ENCODE measurements around the gene DPP9. TPM values are rescaled to one million over a fixed set of nuclear protein-coding genes. Genes with fewer than 3 reads are reported as not detected.

Gene DPP9
- total RNA-seq: 10 to 100 TPM; 36.8 to 48.8 TPM
- polyA plus RNA-seq (2013, experiment 1 of 2): 21.0 TPM
- polyA plus RNA-seq (2013, experiment 2 of 2): 17.8 TPM
- long read RNA-seq, experiment 1, partial matches to known transcripts: 6 of 12 reads
- long read RNA-seq, experiment 1, other reads (novel, unspliced or antisense): 5 of 12 reads
- long read RNA-seq, experiment 2, full-length matches to known transcripts: 26 of 44 reads
- long read RNA-seq, experiment 2, partial matches to known transcripts: 6 of 44 reads
- long read RNA-seq, experiment 2, other reads (novel, unspliced or antisense): 12 of 44 reads
- long read RNA-seq, experiment 3, full-length matches to known transcripts: 64 of 150 reads
- long read RNA-seq, experiment 3, partial matches to known transcripts: 51 of 150 reads
- long read RNA-seq, experiment 3, other reads (novel, unspliced or antisense): 35 of 150 reads
- long read RNA-seq, experiment 4, partial matches to known transcripts: 1 of 2 reads
- long read RNA-seq, experiment 4, other reads (novel, unspliced or antisense): 1 of 2 reads

DNA sequence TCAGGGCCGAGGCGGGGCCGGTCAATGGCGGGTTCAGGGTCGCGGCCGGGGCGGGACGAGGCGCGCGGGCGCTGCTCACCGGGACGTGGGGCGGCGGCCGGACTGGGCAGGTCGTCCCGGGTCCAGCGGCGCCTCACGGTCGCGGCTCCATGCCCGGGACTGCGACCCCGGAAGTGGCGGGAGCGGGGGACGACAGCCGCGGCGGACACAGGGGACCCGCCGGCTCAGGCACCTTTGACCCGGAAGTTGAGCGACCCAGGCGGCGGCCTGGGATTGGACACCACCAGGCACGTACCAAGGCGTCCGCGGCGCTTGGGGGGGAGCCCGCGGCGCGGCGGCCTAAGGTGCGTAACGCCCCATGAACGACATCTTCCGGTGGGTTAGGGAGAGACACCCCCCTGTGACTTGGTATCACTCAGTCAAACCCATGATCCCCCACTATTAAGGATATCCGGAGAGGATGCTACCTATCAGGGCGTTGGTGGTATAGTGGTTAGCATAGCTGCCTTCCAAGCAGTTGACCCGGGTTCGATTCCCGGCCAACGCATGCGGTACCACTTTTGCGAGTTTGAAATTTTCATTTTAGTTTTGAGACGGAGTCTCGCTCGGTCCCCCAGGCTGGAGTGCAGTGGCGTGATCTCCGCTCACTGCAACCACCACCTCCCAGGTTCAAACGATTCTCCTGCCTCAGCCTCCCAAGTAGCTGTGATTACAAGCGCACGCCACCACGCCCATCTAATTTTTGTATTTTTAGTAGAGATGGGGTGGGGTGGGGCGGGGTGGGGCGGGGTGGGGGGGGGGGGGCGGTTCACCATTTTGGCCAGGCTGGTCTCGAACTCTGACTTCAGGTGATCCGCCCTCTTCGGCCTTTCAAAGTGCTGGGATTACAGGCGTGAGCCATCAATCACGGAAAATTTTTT lies at the start of gene DPP9:
DPP9 (minus strand) TSS at position 248 of the 920 bp plus-strand sequence. CDS start 3,936 bp downstream, outside the sequence.
- Histone ChIP-seq H3K27me3 (ENCODE audit: control insufficient read depth, insufficient read depth, low read length, poor library complexity, severe bottlenecking) (no peaks in the 10 kb centered on the region), H3K4me1 (ENCODE audit: control insufficient read depth, insufficient read depth, low read length) (peaks cover 5% of the 10 kb centered on the region), H3K36me3 (ENCODE audit: control insufficient read depth, insufficient read depth, low read length) (peaks cover 24% of the 10 kb centered on the region), H3K4me3 (ENCODE audit: low read length) (peak within 1 kb of the TSS; percentile 98), H3K27ac (ENCODE audit: low read depth, low read length) (no peak within 1 kb of the TSS), H3K9me3 (ENCODE audit: control insufficient read depth, low read length) (no peaks in the 10 kb centered on the region), H3K9ac (ENCODE audit: extremely low read depth, low read length, poor library complexity, severe bottlenecking) (peak within 1 kb of the TSS; percentile 77)
- Mint-ChIP-seq H3K4me1 (peaks cover 6% of the 10 kb centered on the region), H3K36me3 (ENCODE audit: low read depth) (peaks cover 13% of the 10 kb centered on the region), H3K9me3 (no peaks in the 10 kb centered on the region), H3K27ac (peak within 1 kb of the TSS; percentile 93), H3K4me3 (peak within 1 kb of the TSS; percentile 98), H3K27me3 (ENCODE audit: insufficient read depth) (no peaks in the 10 kb centered on the region)
- no peak for TF ChIP-seq CTCF (conservative IDR thresholded peaks at IDR 0.05)
- DNase-seq: peak; percentile 99
- WGBS, 2 experiments (ENCODE audit: insufficient coverage in 1 of 2, insufficient read length in 1 of 2): 0 to 1% methylated on average over 51 to 73 of the region's 79 CpGs

DNA sequence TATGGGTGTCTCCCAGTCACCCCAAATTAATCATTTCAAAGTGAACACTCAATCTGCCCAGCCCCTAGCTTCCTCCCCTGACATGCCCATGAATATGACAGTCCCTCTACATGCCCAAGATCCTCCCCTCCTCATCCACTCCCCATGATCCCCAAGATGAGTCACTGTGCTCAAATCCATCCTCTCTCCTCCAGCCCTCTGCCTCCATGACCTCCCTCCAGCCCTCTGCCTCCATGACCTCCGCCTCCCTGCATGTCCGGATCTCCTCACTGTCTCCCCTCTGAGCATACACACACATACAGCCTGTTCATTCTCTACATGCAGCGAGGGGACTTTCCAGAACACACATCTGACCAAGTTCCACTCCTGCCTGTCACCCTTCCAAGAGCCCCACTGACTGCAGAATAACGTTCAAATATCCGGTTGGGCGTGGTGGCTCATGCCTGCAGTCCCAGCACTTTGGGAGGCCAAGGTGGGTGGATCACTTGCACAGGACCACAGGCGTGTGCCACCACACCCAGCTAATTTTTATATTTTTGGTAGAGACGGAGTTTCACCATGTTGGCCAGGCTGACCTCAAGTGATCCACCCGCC lies 49.5 kb upstream of the DPP9 start:
- no peaks in the 10 kb centered on the region for H3K4me1 Mint-ChIP-seq
- H3K4me3 ChIP-seq (ENCODE audit: low read length): no peak overlapping the region
- H3K36me3 Mint-ChIP-seq (ENCODE audit: low read depth): no peaks in the 10 kb centered on the region
- H3K27ac ChIP-seq (ENCODE audit: low read depth, low read length): no peak overlapping the region
- H3K9me3 Mint-ChIP-seq: no peaks in the 10 kb centered on the region
- peaks cover 34% of the 10 kb centered on the region for H3K27me3 Mint-ChIP-seq (ENCODE audit: insufficient read depth)
- no peaks in the 10 kb centered on the region for H3K36me3 ChIP-seq (ENCODE audit: control insufficient read depth, insufficient read depth, low read length)
- WGBS, 2 experiments (ENCODE audit: insufficient coverage in 1 of 2, insufficient read length in 1 of 2): 64 to 66% methylated on average over 4 to 9 of the region's 9 CpGs
- H3K4me1 ChIP-seq (ENCODE audit: control insufficient read depth, insufficient read depth, low read length): no peaks in the 10 kb centered on the region
- H3K9me3 ChIP-seq (ENCODE audit: control insufficient read depth, low read length): no peaks in the 10 kb centered on the region
- TF ChIP-seq CTCF (conservative IDR thresholded peaks at IDR 0.05): no peak
- no peak overlapping the region for H3K9ac ChIP-seq (ENCODE audit: extremely low read depth, low read length, poor library complexity, severe bottlenecking)
- H3K27me3 ChIP-seq (ENCODE audit: control insufficient read depth, insufficient read depth, low read length, poor library complexity, severe bottlenecking): peaks cover 28% of the 10 kb centered on the region
- H3K4me3 Mint-ChIP-seq: no peak overlapping the region
- H3K27ac Mint-ChIP-seq: no peak overlapping the region
- DNase-seq: no peak

DNA sequence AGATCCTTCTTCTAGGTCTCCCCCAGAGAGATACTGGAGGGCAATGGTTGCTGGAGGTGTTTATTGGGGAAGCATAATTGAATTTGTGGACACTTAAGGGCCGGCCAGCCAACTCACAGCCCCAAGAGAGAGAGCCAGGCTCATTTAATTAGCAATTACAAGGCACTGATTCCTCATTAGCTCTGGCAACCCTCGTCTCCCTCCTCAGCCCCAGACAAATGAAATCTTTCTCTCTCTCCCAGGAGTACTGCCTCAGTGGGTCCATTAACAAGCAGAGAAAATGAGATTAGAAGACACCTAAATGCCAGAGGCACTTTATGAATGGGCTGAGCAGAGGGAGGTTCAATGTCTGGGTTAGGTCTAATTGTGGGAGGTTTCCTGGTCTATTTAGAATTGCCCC lies 48.9 kb upstream of the DPP9 start:
- no peaks in the 10 kb centered on the region for H3K9me3 ChIP-seq (ENCODE audit: control insufficient read depth, low read length)
- no peaks in the 10 kb centered on the region for H3K4me1 ChIP-seq (ENCODE audit: control insufficient read depth, insufficient read depth, low read length)
- no peak for DNase-seq
- no peaks in the 10 kb centered on the region for H3K36me3 Mint-ChIP-seq (ENCODE audit: low read depth)
- H3K27me3 ChIP-seq (ENCODE audit: control insufficient read depth, insufficient read depth, low read length, poor library complexity, severe bottlenecking): peaks cover 34% of the 10 kb centered on the region
- no peak overlapping the region for H3K9ac ChIP-seq (ENCODE audit: extremely low read depth, low read length, poor library complexity, severe bottlenecking)
- H3K4me3 Mint-ChIP-seq: no peak overlapping the region
- H3K36me3 ChIP-seq (ENCODE audit: control insufficient read depth, insufficient read depth, low read length): no peaks in the 10 kb centered on the region
- H3K4me1 Mint-ChIP-seq: no peaks in the 10 kb centered on the region
- no peak overlapping the region for H3K4me3 ChIP-seq (ENCODE audit: low read length)
- no peak overlapping the region for H3K27ac ChIP-seq (ENCODE audit: low read depth, low read length)
- no peak for TF ChIP-seq CTCF (conservative IDR thresholded peaks at IDR 0.05)
- H3K9me3 Mint-ChIP-seq: no peaks in the 10 kb centered on the region
- peaks cover 30% of the 10 kb centered on the region for H3K27me3 Mint-ChIP-seq (ENCODE audit: insufficient read depth)
- no peak overlapping the region for H3K27ac Mint-ChIP-seq
- 33% methylated on average over 2 of the region's 2 CpGs; no CpG with 5 or more reads in 1 of the 2 experiments for WGBS, 2 experiments (ENCODE audit: insufficient coverage in 1 of 2, insufficient read length in 1 of 2)
